ENCODE results near the gene HERC4.
"Not testable (repeated sequence)": the region's sequence is repeated elsewhere in the genome, so short reads cannot be mapped to it uniquely, and the experiment has no call there.

The HERC4 gene

DNA sequence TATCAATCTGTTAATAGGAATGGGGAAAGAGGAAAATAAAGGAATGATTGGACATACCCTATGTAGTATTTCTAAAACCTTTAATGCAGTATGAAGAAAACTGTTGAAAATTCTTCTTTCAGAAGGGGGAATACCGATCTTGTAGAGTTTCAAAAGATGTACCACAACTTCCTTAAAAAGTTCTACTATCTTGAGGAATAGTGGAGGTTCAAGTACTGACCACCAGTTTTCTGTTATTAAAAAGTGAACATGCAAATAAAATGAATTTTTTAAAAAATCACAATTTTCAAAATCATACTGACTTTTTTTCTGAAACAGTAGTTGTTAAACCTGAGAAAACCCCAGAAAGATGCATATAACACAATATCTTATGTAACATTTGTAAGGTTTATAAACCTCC is 86.5 kb downstream of the HERC4 start:
- Histone ChIP-seq H3K36me3 (replicated peaks) (peaks cover 14% of the 10 kb centered on the region), H3K9me3 (no peaks in the 10 kb centered on the region), H3K4me3 (no peak overlapping the region), H3K27me3 (ENCODE audit: low read depth) (no peaks in the 10 kb centered on the region), H3K4me1 (peaks cover 12% of the 10 kb centered on the region)
- no peak for DNase-seq (ENCODE audit: low spot score in 2 of 2)
- in situ Hi-C loops (cut with MboI; ENCODE audit: low sequenced_read_pairs) = no loop called here

DNA sequence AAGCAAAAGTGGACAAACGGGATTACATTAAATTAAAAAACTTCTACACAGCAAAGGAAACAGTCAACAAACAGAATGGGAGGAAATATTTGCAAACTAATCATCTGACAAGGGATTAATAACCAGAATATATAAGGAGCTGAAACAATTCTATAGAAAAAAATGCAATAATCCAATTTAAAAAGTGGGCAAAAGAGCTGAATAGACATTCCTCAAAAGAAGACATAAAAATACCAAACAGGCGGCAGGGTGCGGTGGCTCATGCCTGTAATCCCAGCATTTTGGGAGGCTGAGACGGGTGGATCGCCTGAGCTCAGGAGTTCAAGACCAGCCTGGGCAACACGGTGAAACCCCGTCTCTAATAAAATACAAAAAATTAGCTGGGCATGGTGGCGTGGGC is 92.5 kb downstream of the HERC4 start:
- peaks cover 14% of the 10 kb centered on the region for H3K36me3 ChIP-seq (replicated peaks)
- DNase-seq (ENCODE audit: low spot score in 2 of 2); H3K27me3 ChIP-seq (ENCODE audit: low read depth); in situ Hi-C loops (cut with MboI; ENCODE audit: low sequenced_read_pairs); H3K4me1 ChIP-seq; H3K4me3 ChIP-seq; H3K9me3 ChIP-seq: not testable (repeated sequence)

GRCh38 chr10:67978749-67979148 is 96.3 kb downstream of the HERC4 start:
- no peak for DNase-seq (ENCODE audit: low spot score in 2 of 2)

GRCh38 chr10:67977251-67977650 is 97.8 kb downstream of the HERC4 start:
- H3K36me3 ChIP-seq (replicated peaks) = peaks cover 14% of the 10 kb centered on the region
- H3K27me3 ChIP-seq (ENCODE audit: low read depth) = no peaks in the 10 kb centered on the region
- no peaks in the 10 kb centered on the region for H3K4me1 ChIP-seq
- no peak overlapping the region for H3K4me3 ChIP-seq
- no peaks in the 10 kb centered on the region for H3K9me3 ChIP-seq
- in situ Hi-C loops (cut with MboI; ENCODE audit: low sequenced_read_pairs) = no loop called here
- no peak for DNase-seq (ENCODE audit: low spot score in 2 of 2)

More at GRCh38 chr10:67978749-67979148, 96.3 kb downstream of the HERC4 start:
- H3K27me3 ChIP-seq (ENCODE audit: low read depth) = no peaks in the 10 kb centered on the region
- in situ Hi-C loops (cut with MboI; ENCODE audit: low sequenced_read_pairs) = no loop called here
- H3K9me3 ChIP-seq = no peaks in the 10 kb centered on the region
- H3K36me3 ChIP-seq (replicated peaks) = peaks cover 9% of the 10 kb centered on the region
- no peak overlapping the region for H3K4me3 ChIP-seq
- H3K4me1 ChIP-seq = no peaks in the 10 kb centered on the region

- Histone ChIP-seq H3K9me3 (no peaks in the 10 kb centered on the region), H3K4me1 (no peaks in the 10 kb centered on the region), H3K4me3 (no peak overlapping the region), H3K27me3 (ENCODE audit: low read depth) (no peaks in the 10 kb centered on the region), H3K36me3 (replicated peaks) (peaks cover 14% of the 10 kb centered on the region)
- DNase-seq (ENCODE audit: low spot score in 2 of 2) = no peak
- in situ Hi-C loops (cut with MboI; ENCODE audit: low sequenced_read_pairs) = no loop called here
Measured at GRCh38 chr10:67976292-67977245, 98.5 kb downstream of the HERC4 start.

DNA sequence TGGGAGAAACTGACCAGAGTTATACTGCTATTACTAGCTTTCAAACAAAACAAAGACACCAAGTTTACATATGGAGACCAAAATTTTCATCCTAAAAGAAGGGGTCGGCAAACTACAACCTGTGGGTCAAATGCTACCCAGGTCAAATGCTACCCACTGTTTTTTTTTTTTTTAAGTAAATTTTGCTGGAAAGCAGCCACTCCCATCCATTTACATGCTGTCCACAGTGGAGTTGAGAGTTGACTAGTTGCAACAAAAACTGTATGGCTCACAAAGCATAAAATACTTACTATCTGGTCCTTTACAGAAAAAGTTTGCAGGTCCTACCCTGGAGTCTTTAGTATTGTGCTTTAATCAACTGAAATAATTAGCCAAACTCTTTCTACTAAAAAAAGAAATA is 99.2 kb downstream of the HERC4 start:
- in situ Hi-C loops (cut with MboI; ENCODE audit: low sequenced_read_pairs) = no loop called here
- Histone ChIP-seq H3K27me3 (ENCODE audit: low read depth) (no peaks in the 10 kb centered on the region), H3K36me3 (replicated peaks) (peaks cover 14% of the 10 kb centered on the region), H3K4me1 (no peaks in the 10 kb centered on the region), H3K9me3 (no peaks in the 10 kb centered on the region), H3K4me3 (no peak overlapping the region)
- no peak for DNase-seq (ENCODE audit: low spot score in 2 of 2)

DNA sequence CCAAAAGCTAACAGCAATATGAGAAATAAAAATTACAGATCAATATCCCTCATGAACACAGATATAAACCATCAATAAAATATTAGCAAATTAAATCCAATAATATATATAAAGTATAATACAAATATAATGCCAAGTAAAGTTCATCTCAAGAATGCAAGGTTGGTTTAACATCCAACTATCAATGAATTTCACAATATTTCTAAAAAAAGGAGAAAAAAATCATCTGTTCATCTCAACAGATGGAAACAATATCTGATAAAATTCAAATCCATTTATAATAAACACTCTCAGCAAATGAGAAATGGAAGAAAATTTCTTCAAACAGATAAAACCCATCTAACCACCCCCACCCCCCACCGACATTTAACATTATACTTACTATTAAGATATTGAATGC is 103.8 kb downstream of the HERC4 start:
- DNase-seq (ENCODE audit: low spot score in 2 of 2) = no peak
- H3K36me3 ChIP-seq (replicated peaks) = peaks cover 5% of the 10 kb centered on the region; the same call in 1 of the 2 replicates
- peaks cover 2% of the 10 kb centered on the region; the same call in 1 of the 2 replicates for H3K4me1 ChIP-seq
- in situ Hi-C loops (cut with MboI; ENCODE audit: low sequenced_read_pairs) = no loop called here
- no peaks in the 10 kb centered on the region for H3K27me3 ChIP-seq (ENCODE audit: low read depth)
- H3K4me3 ChIP-seq = no peak overlapping the region
- H3K9me3 ChIP-seq = no peaks in the 10 kb centered on the region

DNA sequence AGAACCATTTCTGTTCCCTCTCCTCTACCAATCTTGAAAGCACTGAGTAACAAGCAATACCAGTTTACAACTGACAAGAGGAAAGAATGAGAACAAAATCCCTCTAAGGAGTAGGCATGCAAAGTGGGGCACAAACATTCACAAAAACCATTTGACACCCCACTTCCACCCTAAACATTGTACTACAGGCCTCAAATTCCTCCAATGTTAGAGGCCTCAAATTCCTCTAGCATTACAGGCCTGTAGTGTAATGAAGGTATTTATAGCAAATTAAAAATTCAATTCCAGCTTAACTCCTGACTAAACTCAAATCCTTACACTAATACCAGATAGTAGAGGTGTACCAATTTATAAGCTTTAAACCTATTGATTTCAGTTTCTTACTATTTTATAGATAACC is 105.2 kb downstream of the HERC4 start:
- Histone ChIP-seq H3K36me3 (replicated peaks) (peaks cover 5% of the 10 kb centered on the region; the same call in 1 of the 2 replicates), H3K27me3 (ENCODE audit: low read depth) (no peaks in the 10 kb centered on the region), H3K4me3 (no peak overlapping the region), H3K9me3 (no peaks in the 10 kb centered on the region), H3K4me1 (peaks cover 12% of the 10 kb centered on the region)
- in situ Hi-C loops (cut with MboI; ENCODE audit: low sequenced_read_pairs) = no loop called here
- DNase-seq (ENCODE audit: low spot score in 2 of 2) = no peak

DNA sequence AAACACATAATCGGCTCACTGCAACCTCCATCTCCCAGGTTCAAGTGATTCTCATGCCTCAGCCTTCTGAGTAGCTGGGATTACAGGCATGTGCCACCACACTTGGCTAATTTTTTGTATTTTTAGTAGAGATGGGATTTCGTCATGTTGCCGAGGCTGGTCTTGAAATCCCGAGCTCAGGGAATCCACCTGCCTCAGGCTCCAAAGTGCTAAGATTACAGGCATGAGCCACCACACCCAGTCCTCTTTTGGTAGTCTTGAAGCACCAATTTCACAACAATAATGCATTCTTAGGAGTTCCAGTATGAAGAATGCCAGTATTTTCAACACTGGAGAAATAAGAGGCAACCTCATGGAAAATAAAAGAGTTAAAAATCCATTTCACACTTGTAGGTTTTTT is 109.0 kb downstream of the HERC4 start:
- H3K36me3 ChIP-seq (replicated peaks); in situ Hi-C loops (cut with MboI; ENCODE audit: low sequenced_read_pairs); H3K4me3 ChIP-seq; H3K9me3 ChIP-seq; H3K27me3 ChIP-seq (ENCODE audit: low read depth): not testable (repeated sequence)
- peaks cover 12% of the 10 kb centered on the region for H3K4me1 ChIP-seq
- DNase-seq (ENCODE audit: low spot score in 2 of 2) = peak in 1 of 2 experiments; percentile 28

- Histone ChIP-seq H3K36me3 (replicated peaks) (no peaks in the 10 kb centered on the region), H3K27me3 (ENCODE audit: low read depth) (no peaks in the 10 kb centered on the region), H3K4me1 (peaks cover 12% of the 10 kb centered on the region), H3K9me3 (no peaks in the 10 kb centered on the region), H3K4me3 (no peak overlapping the region)
- DNase-seq (ENCODE audit: low spot score in 2 of 2) = peak; percentile 27 to 65
- in situ Hi-C loops (cut with MboI; ENCODE audit: low sequenced_read_pairs) = no loop called here
Measured at GRCh38 chr10:67965456-67965855, 109.6 kb downstream of the HERC4 start.

GRCh38 chr10:67959839-67960476 is 115.1 kb downstream of the HERC4 start:
- no peak for DNase-seq (ENCODE audit: low spot score in 2 of 2)
- H3K36me3 ChIP-seq (replicated peaks) = no peaks in the 10 kb centered on the region
- no peak overlapping the region for H3K4me3 ChIP-seq
- in situ Hi-C loops (cut with MboI; ENCODE audit: low sequenced_read_pairs) = no loop called here
- H3K9me3 ChIP-seq = no peaks in the 10 kb centered on the region
- no peaks in the 10 kb centered on the region; the same call in 1 of the 2 replicates for H3K4me1 ChIP-seq
- no peaks in the 10 kb centered on the region for H3K27me3 ChIP-seq (ENCODE audit: low read depth)

- Histone ChIP-seq H3K4me3 (no peak overlapping the region), H3K9me3 (no peaks in the 10 kb centered on the region), H3K36me3 (replicated peaks) (no peaks in the 10 kb centered on the region; the same call in 1 of the 2 replicates), H3K4me1 (no peaks in the 10 kb centered on the region; the same call in 1 of the 2 replicates), H3K27me3 (ENCODE audit: low read depth) (no peaks in the 10 kb centered on the region)
- in situ Hi-C loops (cut with MboI; ENCODE audit: low sequenced_read_pairs) = no loop called here
- DNase-seq (ENCODE audit: low spot score in 2 of 2) = no peak
Measured at GRCh38 chr10:67955614-67956013, 119.5 kb downstream of the HERC4 start.

DNA sequence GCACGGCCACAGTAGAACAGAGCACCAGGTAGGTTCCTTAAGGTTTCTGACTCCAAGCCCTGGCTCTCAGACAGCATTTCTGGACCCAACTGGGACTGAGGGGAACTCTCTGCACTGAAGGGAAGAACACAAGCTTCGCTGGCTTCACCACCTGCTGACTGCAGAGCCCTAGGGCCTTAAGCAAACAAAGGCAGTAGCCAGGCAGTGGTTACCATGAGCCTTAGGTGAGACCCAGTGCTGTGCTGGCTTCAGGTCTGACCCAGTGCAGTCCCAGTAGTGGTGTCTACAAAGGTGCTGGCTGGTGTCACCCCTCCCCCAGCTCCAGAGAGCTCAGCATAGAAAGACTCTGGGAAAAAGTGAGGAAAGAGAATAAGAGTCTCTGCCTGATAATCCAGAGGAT is 131.2 kb downstream of the HERC4 start:
- in situ Hi-C loops (cut with MboI; ENCODE audit: low sequenced_read_pairs) = no loop called here
- peaks cover 21% of the 10 kb centered on the region for H3K36me3 ChIP-seq (replicated peaks)

DNA sequence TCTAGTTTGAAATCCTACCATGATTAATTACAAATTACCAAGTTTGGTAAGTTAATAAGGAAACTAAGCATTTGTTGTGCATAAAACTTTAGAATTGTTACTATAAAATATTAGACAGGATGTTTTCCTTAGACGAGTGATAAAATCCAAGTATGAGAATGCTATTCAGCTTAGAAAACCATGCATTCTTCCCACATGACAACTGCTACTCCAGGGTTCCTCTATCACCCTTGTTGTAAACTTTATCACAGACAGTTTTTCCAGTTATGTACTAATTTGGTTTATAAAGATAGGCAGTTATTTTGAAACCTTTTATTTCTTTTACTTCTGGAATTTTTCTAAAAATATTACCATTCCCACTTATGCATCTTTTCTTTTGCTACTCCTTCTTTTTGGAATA is 138.7 kb downstream of the HERC4 start:
- no peak for DNase-seq (ENCODE audit: low spot score in 2 of 2)
- H3K4me1 ChIP-seq = no peaks in the 10 kb centered on the region; the same call in 1 of the 2 replicates
- no peaks in the 10 kb centered on the region for H3K9me3 ChIP-seq
- H3K36me3 ChIP-seq (replicated peaks) = peaks cover 16% of the 10 kb centered on the region
- H3K27me3 ChIP-seq (ENCODE audit: low read depth) = no peaks in the 10 kb centered on the region; the same call in 1 of the 2 replicates
- no peak overlapping the region for H3K4me3 ChIP-seq
- in situ Hi-C loops (cut with MboI; ENCODE audit: low sequenced_read_pairs) = no loop called here

More for the DNA sequence above, 131.2 kb downstream of the HERC4 start:
- H3K27me3 ChIP-seq (ENCODE audit: low read depth) = no peaks in the 10 kb centered on the region; the same call in 1 of the 2 replicates
- no peaks in the 10 kb centered on the region; the same call in 1 of the 2 replicates for H3K4me1 ChIP-seq
- H3K4me3 ChIP-seq = no peak overlapping the region
- DNase-seq (ENCODE audit: low spot score in 2 of 2) = no peak
- H3K9me3 ChIP-seq = peaks cover 2% of the 10 kb centered on the region; the same call in 1 of the 2 replicates
